CD4-positive, alpha-beta T cell treated with Interferon gamma for 1 hour (primary cell): Measurements from ENCODE around the gene MBOAT7.
"Not testable (repeated sequence)": the region's sequence is repeated elsewhere in the genome, so short reads cannot be mapped to it uniquely, and the experiment has no call there.

Experiments used
- DNase-seq: peaks from one replicate; pipeline ENCODE4 v3.0.0-alpha.2; 2020

The MBOAT7 gene, protein sequence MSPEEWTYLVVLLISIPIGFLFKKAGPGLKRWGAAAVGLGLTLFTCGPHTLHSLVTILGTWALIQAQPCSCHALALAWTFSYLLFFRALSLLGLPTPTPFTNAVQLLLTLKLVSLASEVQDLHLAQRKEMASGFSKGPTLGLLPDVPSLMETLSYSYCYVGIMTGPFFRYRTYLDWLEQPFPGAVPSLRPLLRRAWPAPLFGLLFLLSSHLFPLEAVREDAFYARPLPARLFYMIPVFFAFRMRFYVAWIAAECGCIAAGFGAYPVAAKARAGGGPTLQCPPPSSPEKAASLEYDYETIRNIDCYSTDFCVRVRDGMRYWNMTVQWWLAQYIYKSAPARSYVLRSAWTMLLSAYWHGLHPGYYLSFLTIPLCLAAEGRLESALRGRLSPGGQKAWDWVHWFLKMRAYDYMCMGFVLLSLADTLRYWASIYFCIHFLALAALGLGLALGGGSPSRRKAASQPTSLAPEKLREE

DNA sequence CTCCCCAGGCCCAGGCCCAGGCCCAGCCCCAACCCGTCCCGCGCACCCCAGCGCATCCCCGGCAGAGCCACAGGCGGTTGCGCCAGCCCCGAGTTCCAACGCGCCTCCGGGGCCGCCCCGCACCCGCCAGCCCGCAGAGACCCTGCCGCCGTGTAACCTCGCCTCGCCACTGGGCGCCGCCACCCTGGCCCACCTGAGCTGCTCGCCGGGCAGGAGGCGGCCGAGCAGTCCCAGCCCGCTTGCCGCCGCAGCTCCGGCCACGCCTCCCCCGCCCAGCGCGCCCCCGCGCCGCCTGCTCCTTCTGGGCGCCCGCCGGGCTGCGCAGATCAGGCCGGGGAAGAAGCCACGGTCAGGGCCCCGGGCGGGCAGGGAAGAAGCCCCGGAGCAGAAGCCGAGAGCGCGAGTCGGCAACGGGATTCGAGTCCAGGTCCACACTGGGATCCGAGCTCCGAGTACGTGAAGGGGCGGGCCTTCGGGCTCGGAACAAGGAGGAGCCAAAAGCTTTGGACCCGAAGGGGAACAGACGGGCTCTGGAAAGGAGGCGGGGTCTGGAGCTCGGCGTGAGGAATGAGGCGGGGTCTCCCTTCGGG is at the start of gene MBOAT7:
MBOAT7 (minus strand) TSS at position 436 of the 590 bp plus-strand sequence. CDS start 1,072 bp downstream, outside the sequence.
- DNase-seq = no peak

DNA sequence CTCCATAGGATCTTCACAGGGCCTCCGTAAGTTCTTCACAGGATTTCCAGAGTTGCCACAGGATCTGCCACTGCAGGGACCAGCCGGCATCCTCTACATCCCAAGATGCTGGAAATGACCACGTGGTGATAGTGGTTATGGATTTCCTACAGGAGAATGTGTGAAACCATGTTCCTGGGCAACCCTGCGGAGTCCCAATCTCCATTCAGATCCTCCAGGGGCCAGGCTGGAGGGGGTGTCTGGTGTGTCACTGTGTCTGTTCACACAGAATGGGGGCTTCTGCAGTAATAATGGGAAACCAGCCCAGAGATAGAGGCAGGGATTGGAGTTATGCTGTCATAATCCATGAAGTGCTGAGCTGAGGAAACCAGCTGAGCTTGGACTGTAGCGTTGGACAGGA is 44.6 kb upstream of the MBOAT7 start:
- DNase-seq = no peak

DNA sequence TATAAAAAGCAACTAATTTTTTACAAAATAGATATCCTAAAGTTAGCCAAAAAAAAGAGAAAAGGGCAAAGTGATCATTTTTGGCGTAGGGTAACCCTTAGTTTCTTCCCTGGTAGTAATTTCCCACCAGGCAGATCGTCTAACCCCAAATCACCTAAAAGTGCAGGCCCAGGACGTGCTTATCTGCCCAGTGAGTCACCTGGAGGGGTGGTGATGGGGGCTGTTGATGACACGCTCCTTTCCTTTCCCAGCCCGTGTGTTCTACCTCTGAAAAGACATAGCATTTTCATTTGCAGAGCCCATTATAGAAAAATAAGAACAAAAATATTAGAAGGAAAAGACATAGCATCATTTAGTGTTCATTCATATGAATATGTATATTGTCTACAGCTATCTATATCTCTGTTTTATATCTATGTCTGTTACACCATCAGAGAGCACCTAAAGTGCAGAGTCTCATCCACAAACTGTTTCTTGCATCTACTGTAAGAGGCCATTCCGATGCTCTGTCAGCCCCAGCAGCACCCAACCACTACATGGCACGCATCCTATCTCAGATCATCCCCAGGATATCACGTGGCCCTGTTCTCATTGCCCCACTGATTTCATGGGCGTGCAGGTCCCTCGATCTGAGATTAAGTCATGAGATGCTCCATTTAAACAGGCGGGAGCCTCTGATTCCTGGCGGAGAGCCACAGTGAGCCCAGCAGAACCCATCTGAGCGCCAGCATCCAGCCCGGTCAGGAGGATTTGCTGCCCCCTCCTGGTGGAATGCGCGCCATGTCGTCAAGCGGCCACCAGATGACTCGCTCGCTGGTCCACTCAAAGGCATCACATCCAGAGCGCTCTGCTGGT is 41.9 kb upstream of the MBOAT7 start:
- peak; percentile 80 for DNase-seq

DNA sequence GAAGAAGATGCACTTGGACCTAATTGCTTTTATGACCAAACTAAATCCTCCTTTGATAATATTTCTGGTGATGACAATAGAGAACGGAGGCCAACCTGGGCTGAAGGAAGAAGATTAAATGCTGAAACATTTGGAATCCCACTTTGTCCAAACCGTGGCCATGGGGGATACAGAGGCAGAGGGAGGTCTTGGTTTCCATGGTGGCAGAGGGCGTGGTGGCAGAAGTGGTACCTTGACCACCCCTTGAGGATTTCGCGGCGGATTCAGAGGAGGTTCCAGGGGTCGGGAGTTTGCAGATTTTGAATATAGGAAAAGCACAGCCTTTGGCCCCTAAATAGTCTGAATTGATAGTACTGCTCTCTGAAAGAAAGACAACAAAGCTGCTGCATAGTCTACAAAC is 40.7 kb upstream of the MBOAT7 start:
- no peak for DNase-seq

DNA sequence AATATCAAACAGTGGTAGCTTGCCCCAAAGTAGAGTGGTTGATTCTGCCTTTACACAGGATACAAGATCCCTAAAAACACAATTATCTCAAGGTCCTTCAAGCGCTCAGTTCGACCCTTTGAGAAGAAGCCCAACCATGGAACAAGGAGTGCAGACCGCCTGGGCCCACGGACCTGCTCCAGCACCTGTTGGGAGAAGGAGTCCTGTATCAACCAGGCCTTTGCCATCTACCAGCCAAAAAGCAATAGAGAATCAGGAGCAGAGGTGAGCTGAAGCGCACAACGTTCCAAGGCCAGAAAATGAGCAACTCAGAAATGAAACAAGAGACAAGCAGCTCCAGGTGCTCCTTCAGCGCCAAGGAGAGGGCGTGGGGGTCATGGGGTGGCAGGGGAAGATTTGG is 39.8 kb upstream of the MBOAT7 start:
- DNase-seq = no peak

DNA sequence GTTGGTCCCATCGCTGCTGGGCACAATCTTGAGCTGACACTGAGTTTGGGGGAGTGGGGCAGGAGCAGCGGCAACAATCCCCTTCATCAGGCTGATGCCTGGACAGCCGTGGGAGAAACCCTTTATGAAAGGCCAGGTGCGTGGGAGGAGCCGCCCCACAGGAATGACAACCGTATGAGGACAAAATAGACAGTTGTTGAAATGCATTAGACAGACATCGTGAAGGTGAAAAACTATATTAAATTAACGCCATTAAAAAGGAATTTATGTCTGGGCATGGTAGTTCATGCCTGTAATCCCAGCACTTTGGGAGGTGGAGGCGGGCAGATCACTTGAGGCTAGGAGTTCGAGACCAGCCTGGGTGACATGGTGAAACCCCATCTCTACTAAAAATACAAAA is 35.2 kb upstream of the MBOAT7 start:
- not testable (repeated sequence) for DNase-seq

DNA sequence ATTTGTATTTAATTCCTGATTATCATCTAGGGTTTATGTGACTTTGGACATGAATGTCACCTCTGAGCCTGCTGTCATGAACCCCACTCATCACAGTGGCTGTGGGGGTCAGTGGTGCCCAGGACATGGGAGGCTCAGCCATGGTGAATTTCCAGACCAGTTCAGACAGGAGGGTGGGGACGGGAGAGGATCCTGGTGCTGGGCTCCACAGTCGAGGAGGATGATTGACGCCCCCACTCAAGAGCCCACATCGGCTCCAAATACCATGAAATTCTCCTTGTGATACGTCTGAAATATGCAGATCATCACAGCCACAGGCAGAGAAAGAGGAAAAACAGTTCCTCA is 34.5 kb upstream of the MBOAT7 start:
- DNase-seq = not testable (repeated sequence)

DNA sequence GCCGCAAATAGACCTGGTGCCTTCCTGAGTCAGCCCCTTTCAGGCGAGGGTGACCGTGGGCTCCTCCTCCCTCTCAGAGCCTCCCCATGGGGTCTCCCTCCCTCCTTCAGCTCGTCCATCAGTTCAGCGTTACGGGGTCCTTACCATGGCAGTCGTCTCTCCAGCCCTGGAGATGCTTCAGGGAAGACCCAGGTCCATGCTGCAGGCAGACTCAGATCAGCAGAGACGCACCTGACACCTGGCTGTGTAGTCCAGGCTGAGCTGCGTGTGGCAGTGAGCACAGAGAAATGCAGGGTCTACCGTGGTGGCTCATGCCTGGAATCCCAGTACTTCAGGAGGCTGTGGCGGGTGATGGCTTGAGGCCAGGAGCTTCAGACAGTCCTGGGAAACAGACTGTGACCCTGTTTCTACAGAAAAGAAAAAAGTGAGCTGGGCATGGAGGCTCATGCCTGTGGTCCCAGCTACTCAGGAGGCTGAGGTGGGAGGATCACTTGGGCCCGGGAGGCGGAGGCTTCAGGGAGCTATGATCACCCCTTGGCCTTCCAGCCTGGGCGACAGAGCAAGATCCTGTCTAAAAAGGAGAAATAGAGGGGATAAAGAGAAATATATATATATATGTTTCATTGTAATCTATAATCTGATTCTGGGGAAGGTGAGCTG is 34.0 kb upstream of the MBOAT7 start:
- not testable (repeated sequence) for DNase-seq

DNA sequence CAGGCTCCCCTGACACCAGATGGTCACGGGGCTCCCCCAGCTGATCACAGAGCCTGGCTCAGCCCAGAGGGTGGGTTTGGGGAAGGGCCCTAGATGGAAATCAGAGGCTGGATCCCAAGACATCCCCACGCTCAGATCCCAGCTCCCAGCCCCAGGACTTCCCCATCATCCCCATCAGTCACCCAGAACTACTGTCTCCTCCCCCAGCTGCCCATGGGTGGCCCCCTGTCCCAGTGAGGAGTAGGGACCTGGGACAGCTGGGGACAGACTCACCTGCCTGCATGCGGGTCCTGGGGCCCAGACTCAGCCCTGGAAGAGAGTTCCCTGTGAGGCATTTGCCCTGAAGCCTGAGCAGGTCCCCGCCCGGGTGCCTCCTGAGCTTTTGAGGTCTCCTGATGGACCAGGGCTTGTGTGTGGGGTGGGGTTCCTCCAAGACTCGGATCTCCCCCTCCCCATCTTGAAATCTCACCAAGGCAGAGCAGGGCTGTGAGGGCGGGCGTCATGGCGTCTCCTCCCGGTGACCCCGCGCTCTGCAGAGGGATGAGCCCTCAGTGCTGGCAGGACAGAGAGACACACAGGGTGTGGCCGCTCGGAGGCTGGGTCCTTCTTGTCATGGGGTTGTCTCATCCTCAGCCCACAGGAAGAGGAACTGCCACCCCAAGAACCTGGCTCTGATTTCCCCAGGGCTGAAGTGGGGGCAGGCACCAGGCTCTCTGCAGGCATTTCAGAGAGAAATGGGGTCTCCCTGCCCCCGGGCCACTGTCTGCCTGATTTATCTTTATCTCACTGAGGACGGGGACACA is 33.3 kb upstream of the MBOAT7 start, which contains the start of gene LILRB3:
LILRB3 (minus strand) TSS at position 534 of the 803 bp plus-strand sequence; CDS start at position 503, 31 bp downstream.
- DNase-seq = peak; percentile 60

DNA sequence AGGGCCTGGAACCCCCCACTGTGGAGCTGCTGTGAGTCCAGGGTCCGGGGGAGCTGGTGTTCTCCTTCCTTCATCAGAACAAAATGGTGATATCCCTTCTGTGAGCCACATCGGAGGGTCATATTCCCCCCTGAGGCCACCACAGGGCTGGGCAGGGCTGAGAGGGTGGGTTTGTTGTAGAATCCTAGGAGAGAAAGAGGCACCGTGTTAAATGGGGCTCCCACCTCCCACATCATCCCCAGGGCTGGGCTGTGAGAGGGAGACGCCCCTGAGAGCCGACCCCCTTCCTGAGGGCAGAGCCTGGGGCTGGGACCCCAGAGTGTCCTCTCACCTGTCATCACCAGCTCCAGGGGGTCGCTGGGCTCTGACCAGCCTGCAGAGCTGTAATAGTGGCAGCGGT is 32.6 kb upstream of the MBOAT7 start:
- not testable (repeated sequence) for DNase-seq

DNA sequence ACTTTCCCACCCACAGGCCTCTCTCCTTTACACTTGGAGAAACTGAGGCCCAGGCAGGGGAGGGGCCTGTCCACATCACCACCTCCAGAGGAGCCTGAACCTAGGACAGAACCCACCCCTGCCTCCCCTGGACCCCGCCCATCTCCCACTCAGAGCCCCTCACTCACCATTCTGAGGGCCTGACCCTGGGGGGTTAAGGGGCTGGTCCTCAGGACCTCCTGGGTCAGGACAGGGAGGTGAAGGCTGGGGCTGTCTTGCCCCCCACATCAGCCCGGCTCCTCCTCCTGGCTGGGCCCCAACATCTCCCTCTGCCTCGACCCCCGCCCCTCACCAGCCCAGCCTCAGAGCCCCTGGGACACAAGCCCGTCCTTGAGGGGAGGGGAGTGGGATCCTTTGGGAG is 30.3 kb upstream of the MBOAT7 start:
- DNase-seq = not testable (repeated sequence)

DNA sequence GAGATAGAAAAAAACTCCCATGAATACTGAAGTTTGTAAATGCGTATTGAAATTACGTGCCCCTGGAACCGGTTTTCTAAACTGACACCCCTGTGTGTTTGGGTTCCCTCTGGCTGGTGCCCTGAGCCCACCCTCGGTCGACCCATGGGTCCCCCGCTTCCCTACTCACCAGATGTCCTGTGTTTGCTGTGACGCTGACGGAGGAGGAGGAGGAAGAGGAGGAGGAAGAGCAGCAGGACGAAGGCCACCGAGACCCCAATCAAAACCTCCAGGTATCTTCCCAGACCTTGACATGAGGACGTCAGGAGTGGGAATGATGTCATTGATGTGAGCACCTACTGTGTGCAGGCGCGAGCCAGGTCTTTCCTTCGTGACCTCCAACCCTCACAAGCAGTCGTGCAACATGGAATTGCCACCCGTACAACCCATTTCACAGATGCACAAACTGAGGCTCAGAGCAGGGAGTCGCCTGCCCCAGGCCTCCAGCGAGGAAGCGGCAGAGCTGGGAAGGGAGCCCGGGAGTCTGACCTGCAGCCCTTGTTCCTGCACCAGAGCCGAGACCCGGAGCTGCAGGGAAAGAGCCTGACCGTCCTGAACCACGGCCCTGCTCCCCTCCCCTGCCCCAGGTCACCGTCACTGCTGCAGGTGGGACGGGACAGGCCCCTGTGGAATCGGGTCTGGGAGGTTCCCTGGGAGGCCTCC is 29.7 kb upstream of the MBOAT7 start:
- DNase-seq = no peak

DNA sequence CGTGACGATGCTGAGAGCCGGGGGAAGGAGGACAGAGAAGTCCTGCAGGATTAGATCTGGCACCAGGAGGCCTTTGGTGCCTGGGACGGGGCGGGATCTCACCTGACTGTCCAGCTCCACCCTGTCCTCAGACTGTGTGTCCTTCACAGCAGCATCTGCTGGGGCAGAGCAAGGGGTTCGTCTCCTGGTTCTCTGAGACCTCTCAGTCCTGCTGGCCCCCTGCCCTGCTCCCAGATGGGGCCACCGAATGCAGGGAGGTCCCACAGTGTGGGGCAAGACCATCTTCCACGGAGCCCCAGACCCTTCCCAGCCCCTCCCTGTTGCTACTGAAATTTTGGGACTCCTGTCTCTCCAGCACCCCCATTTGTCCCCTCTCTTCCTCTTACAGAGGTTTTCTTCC is 28.9 kb upstream of the MBOAT7 start:
- no peak for DNase-seq

DNA sequence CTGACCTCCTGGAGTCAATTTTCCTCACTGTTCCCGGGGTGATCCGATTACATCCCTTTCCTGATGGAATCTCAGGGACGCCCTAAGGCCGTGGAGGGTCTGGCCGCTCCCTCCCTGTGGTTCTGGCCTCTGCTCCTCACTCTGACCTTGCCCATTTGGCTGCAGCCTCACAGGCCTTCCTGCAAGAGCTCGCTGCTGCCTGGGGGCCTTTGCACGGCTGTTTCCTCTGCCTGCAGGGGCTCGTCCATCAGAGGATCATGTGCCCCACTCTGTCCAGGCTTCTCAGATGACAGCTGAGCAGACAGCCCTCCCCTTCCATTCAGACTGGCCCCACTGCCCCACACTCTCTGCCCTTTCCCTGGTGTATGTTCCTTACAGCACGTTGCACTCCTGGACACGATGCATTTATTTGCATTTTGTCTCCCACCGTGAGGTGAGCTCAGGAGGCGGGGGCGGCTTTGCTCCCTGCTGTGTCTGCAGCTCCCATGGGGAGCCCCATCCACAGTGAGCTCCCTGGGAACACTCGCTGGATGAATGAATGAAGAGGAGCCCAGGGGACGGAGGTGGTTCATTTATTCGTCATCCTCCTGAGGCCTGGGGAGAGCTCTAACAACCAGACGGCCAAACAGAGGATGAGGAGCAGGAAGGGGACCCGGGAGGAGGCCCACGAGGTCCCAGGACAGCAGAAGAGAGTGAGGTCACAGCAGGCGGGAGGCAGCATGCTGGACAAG is 28.3 kb upstream of the MBOAT7 start:
- DNase-seq = not testable (repeated sequence)

DNA sequence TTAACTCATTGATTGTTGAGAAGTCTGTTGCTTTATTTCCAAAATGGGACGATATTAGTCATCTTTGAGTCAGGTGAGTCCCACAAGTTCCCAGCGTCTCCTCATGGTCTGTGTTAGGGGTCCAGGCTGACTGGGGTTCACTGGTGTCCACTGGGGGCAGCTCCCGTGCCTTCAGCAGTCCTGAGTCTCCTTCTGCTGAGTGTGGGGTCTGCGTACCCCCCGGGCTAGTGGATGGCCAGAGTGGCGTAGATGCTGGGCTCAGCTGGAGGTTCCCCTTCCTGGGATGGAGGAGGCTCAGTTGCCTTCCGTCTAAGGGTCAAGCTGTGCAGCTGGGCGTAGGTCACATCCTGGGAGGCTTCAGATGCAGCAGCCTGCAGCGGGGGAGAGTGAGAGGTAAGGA is 27.5 kb upstream of the MBOAT7 start:
- no peak for DNase-seq

DNA sequence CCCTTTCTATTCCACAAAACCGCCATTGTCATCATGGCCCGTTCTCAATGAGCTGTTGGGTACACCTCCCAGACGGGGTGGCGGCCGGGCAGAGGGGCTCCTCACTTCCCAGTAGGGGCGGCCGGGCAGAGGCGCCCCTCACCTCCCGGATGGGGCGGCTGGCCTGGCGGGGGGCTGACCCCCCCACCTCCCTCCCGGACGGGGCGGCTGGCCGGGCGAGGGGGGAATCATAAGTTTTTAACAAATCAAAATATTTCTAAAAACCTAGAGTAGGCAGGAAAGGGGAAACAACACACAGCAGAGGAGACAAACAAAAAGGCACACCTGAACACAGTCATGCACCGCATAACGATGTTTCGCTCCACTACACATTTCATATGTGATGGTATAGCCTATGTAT is 25.4 kb upstream of the MBOAT7 start:
- DNase-seq = not testable (repeated sequence)

DNA sequence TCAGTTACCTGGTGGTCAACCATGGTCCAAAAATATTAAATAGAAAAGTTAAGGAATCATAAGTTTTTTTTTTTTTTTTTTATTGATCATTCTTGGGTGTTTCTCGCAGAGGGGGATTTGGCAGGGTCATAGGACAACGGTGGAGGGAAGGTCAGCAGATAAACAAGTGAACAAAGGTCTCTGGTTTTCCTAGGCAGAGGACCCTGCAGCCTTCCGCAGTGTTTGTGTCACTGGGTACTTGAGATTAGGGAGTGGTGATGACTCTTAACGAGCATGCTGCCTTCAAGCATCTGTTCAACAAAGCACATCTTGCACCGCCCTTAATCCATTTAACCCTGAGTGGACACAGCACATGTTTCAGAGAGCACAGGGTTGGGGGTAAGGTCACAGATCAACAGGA is 24.8 kb upstream of the MBOAT7 start:
- DNase-seq = not testable (repeated sequence)

DNA sequence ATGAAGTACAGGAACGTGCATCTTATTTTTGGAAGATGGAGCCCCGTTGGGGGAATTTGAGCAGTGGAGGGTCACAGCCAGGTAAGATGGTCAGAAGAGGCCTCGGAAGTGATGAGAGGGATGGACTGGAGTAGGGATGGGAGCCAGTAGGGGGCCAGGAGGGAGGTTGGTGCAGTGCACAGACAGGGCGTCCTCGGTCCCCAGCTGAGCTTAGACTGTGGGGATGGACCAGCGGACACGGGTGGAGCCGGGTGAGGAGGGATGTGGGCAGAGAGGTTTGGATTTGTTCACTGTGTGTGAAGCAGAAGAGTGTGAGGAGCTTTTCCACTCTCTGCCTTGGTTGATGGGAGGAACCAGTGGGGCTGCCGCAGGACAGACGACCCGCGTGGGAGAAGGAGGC is 21.9 kb upstream of the MBOAT7 start:
- DNase-seq = no peak

DNA sequence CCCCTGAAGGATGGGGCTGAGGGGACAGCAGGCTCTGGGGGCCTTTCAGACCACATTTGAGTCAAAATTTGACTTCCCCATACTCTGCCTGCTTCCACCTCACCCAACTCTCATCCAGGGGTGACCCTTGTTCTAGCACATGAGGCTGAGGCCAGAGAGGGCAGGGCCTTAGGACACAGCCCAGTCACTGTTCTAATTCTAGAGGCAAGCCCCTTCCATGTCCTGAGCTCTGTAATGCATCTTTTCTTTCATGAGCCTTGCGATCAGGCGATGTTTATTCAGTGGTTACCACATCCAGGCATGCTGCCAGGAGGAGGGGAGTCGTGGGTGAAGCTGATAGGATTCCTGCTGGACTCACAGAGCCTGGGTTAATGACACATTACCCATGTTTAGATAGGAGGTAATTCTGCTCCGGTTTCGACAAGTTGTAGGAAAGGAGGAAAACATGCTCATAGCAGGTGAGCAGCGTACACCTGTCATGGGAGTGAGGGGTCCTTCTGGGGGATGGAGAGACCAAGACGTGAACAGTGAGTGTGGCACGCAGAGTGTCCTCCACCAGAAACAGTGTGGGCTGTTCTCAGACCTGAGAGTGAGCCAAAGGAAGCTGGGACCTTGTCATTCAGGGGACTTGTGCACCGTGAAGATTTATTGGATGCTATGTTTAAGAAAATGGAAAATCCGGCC is 20.6 kb upstream of the MBOAT7 start:
- DNase-seq = peak; percentile 66
